Transverse colon (tissue), 4 donors: Measurements from ENCODE around the gene RGP1. TPM values are rescaled to one million over a fixed set of nuclear protein-coding genes. Genes with fewer than 3 reads are reported as not detected.

Experiments
- DNase-seq: peaks from one replicate; pipeline ENCODE4 v3.0.0-alpha.2; 2019
- H3K27ac ChIP-seq, 4 donors: fragments of 200-600 bp; sonication (generic); 2 replicates each; pipeline ENCODE4 v1.5.1; 2016 to 2018; ENCODE audit warnings: inconsistent platforms in 4 of 4
- H3K27me3 ChIP-seq: fragments of 200-600 bp; sonication (generic); 2 replicates; pipeline ENCODE4 v1.5.1; 2017; ENCODE audit warnings: inconsistent platforms
- H3K36me3 ChIP-seq, 4 donors: fragments of 200-600 bp; sonication (generic); 2 replicates each; pipeline ENCODE4 v1.5.1; 2017 to 2019; ENCODE audit warnings: inconsistent platforms in 4 of 4
- H3K4me1 ChIP-seq, 4 donors: fragments of 200-600 bp; sonication (generic); 2 replicates each; pipeline ENCODE4 v1.5.1; 2017 to 2020; ENCODE audit warnings: inconsistent platforms in 4 of 4
- H3K4me3 ChIP-seq, 4 donors: fragments of 200-600 bp; sonication (generic); 1 replicate in 1 of 4; 2 replicates in 3 of 4; pipeline versions ENCODE4 v1.5.1 to v1.6.1; 2017 to 2019; ENCODE audit warnings: inconsistent platforms in 4 of 4
- H3K9me3 ChIP-seq, 2 donors: fragments of 200-600 bp; sonication (generic); 2 replicates each; pipeline ENCODE4 v1.5.1; 2017 to 2019; ENCODE audit warnings: inconsistent platforms in 2 of 2
- CTCF ChIP-seq, 5 experiments: fragments of 200-600 bp in 3 of 5; fragments of 450-650 bp in 2 of 5; sonication (generic) in 3 of 5; IDR thresholded peaks; 1 replicate in 2 of 5; 2 replicates in 3 of 5; pipeline ENCODE4 v1.5.1; 2016 to 2017; ENCODE audit warnings: antibody characterized with exemption in 5 of 5, inconsistent platforms in 3 of 5, mild to moderate bottlenecking in 2 of 5, moderate library complexity in 1 of 5
- EP300 ChIP-seq: sonication (generic); formaldehyde crosslinking; IDR thresholded peaks from one replicate; pipeline ENCODE4 v1.6.1; 2017; ENCODE audit warnings: antibody characterized with exemption, low read depth
- POLR2A ChIP-seq: fragments of 450-650 bp; IDR thresholded peaks from one replicate; pipeline ENCODE4 v1.6.1; 2016; ENCODE audit warnings: antibody characterized with exemption, mild to moderate bottlenecking, moderate library complexity
- POLR2AphosphoS5 ChIP-seq, 3 donors: sonication (generic); formaldehyde crosslinking; IDR thresholded peaks; one replicate each; pipeline ENCODE4 v1.6.1; 2016; ENCODE audit warnings: antibody characterized with exemption in 3 of 3
- WGBS, 2 donors: methylation state at CpG; one replicate each; pipeline ENCODE4 v1.1.5; 2018; ENCODE audit warnings: low coverage in 1 of 2; 5-methylcytosine and 5-hydroxymethylcytosine counted together
- in situ Hi-C, 4 donors: fragments of 200-750 bp; cut with MboI; loops; one replicate each; pipeline versions ENCODE4 v1.15.0 to v1.15.1; 2017; ENCODE audit warnings: low sequenced_read_pairs in 3 of 4, low pct_ligation_motif_present in 1 of 4, low pct_unique_long_range_greater_than_20kb in 1 of 4
- intact Hi-C: fragments of 100-400 bp; cut with DNase I; formaldehyde crosslinking; loops from one replicate; pipeline ENCODE4 v1.15.1; 2023; ENCODE audit warnings: low total_unique reads
- total RNA-seq, 4 donors: library from RNA; depleted of rRNA; stranded (reverse); fragments of >200 nt; gene quantifications; one replicate each; pipeline ENCODE4 v1.1.0, GENCODE V29; 2016

RGP1 gene
- total RNA-seq, 4 donors from 2014 or later = 30.3 to 47.5 (median 43.7) TPM

- Histone ChIP-seq H3K4me3 (no peak overlapping the region), H3K27me3 (no peaks in the 10 kb centered on the region), H3K36me3 (peaks cover 0 to 84% (median 38%) of the 10 kb centered on the region in 4 donors), H3K9me3 (no peaks in the 10 kb centered on the region), H3K4me1 (peaks cover 2 to 18% (median 7%) of the 10 kb centered on the region in 4 donors), H3K27ac (no peak overlapping the region)
- in situ Hi-C loops = loop anchor here in 1 of 4 donors (10.0 kb wide), 1 partner anchor 76 kb away; the partner anchor contains the start of genes HINT2 and SPAG8
- intact Hi-C loops = no loop called here
- no peak for TF ChIP-seq CTCF (IDR thresholded peaks at IDR 0.05)
- no peak for TF ChIP-seq EP300
- TF ChIP-seq POLR2A = no peak
- TF ChIP-seq POLR2AphosphoS5 (IDR thresholded peaks at IDR 0.05) = no peak
- no peak for DNase-seq
- 81 to 87% methylated on average over 3 to 7 of the region's 7 CpGs for WGBS, 2 donors
Measured at GRCh38 chr9:35738924-35739323, 10.2 kb upstream of the RGP1 start.

- DNase-seq = no peak
- H3K27ac ChIP-seq = no peak overlapping the region
- H3K4me1 ChIP-seq = peaks cover 0 to 13% (median 2%) of the 10 kb centered on the region in 4 donors
- H3K9me3 ChIP-seq = no peaks in the 10 kb centered on the region
- in situ Hi-C loops (loop anchor here in 1 of 4 donors (10.0 kb wide), 1 partner anchor 85 kb away; the partner anchor contains the start of genes CCDC107, RMRP and SIT1), intact Hi-C loops (no loop called here)
- TF ChIP-seq EP300 (no peak), POLR2AphosphoS5 (IDR thresholded peaks at IDR 0.05) (no peak), CTCF (IDR thresholded peaks at IDR 0.05) (no peak), POLR2A (no peak)
- 98% methylated on average over 6 of the region's 6 CpGs; no CpG with 5 or more reads in 1 of the 2 donors for WGBS, 2 donors
- H3K36me3 ChIP-seq = peaks cover 0 to 86% (median 35%) of the 10 kb centered on the region in 4 donors
- no peaks in the 10 kb centered on the region for H3K27me3 ChIP-seq
- H3K4me3 ChIP-seq = no peak overlapping the region
Measured at GRCh38 chr9:35740243-35740642, 8.8 kb upstream of the RGP1 start.

- Histone ChIP-seq H3K27ac (no peak overlapping the region), H3K4me3 (no peak overlapping the region), H3K4me1 (peaks cover 6 to 23% (median 16%) of the 10 kb centered on the region in 4 donors), H3K36me3 (peaks cover 0 to 74% (median 28%) of the 10 kb centered on the region in 4 donors), H3K9me3 (no peaks in the 10 kb centered on the region), H3K27me3 (no peaks in the 10 kb centered on the region)
- intact Hi-C loops (no loop called here), in situ Hi-C loops (loop anchor here in 1 of 4 donors (10.0 kb wide), 1 partner anchor 87 kb away; the partner anchor contains the start of genes CCDC107, RMRP and SIT1)
- no peak for DNase-seq
- WGBS, 2 donors = 83 to 88% methylated on average over 1 to 7 of the region's 7 CpGs
- TF ChIP-seq CTCF (IDR thresholded peaks at IDR 0.05) (no peak), POLR2AphosphoS5 (IDR thresholded peaks at IDR 0.05) (no peak), POLR2A (no peak), EP300 (no peak)
Measured at GRCh38 chr9:35741740-35742139, 7.3 kb upstream of the RGP1 start.

- Histone ChIP-seq H3K4me1 (peaks cover 6 to 37% (median 28%) of the 10 kb centered on the region in 4 donors), H3K27me3 (no peaks in the 10 kb centered on the region), H3K4me3 (no peak overlapping the region), H3K27ac (no peak overlapping the region), H3K9me3 (no peaks in the 10 kb centered on the region), H3K36me3 (peaks cover 0 to 57% (median 20%) of the 10 kb centered on the region in 4 donors)
- DNase-seq = no peak
- 63 to 67% methylated on average over 2 of the region's 2 CpGs for WGBS, 2 donors
- in situ Hi-C loops (loop anchor here in 1 of 4 donors (10.0 kb wide), 1 partner anchor 89 kb away; the partner anchor contains the start of genes CCDC107, RMRP and SIT1), intact Hi-C loops (no loop called here)
- no peak for TF ChIP-seq POLR2AphosphoS5 (IDR thresholded peaks at IDR 0.05)
- TF ChIP-seq EP300 = no peak
- TF ChIP-seq POLR2A = no peak
- no peak for TF ChIP-seq CTCF (IDR thresholded peaks at IDR 0.05)
Measured at GRCh38 chr9:35743452-35743851, 5.6 kb upstream of the RGP1 start.
